Stimulated activated CD8-positive, alpha-beta memory T cell treated with anti-CD3 and anti-CD28 coated beads, Interleukin-15, amount 100 ng/mL, for 48 hours (primary cell): Measurements from ENCODE around the gene CST7.
A peak's percentile ranks its signal among the peaks of the same experiment; 100 is the strongest.
"Not testable (repeated sequence)": the region's sequence is repeated elsewhere in the genome, so short reads cannot be mapped to it uniquely, and the experiment has no call there.

Experiments
- DNase-seq, 2 donors: peaks; one replicate each; pipeline ENCODE4 v3.0.0-alpha.2; 2020; ENCODE audit warnings: low read depth in 2 of 2

CST7 gene

GRCh38 chr20:24986436-24987015, 37.5 kb downstream of the CST7 start:
- no peak for DNase-seq

DNA sequence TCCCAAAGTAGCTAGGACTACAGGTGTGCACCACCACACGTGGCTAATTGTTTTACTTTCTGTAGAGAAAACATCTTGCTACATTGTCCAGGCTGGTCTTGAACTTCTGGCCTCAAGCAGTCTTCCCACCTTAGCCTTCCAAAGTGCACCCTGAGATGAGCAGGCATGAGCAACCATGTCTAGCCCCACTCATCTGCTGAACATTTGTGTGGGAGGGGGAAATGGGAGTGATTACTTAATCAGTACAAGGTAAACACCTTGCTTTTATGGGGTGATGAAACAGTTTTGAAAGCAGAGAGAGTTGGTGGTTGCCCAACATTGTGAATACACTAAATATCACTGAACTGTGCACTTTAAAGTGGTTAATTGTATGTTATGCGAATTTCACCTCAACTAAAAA, 38.2 kb downstream of the CST7 start:
- DNase-seq = no peak

DNA sequence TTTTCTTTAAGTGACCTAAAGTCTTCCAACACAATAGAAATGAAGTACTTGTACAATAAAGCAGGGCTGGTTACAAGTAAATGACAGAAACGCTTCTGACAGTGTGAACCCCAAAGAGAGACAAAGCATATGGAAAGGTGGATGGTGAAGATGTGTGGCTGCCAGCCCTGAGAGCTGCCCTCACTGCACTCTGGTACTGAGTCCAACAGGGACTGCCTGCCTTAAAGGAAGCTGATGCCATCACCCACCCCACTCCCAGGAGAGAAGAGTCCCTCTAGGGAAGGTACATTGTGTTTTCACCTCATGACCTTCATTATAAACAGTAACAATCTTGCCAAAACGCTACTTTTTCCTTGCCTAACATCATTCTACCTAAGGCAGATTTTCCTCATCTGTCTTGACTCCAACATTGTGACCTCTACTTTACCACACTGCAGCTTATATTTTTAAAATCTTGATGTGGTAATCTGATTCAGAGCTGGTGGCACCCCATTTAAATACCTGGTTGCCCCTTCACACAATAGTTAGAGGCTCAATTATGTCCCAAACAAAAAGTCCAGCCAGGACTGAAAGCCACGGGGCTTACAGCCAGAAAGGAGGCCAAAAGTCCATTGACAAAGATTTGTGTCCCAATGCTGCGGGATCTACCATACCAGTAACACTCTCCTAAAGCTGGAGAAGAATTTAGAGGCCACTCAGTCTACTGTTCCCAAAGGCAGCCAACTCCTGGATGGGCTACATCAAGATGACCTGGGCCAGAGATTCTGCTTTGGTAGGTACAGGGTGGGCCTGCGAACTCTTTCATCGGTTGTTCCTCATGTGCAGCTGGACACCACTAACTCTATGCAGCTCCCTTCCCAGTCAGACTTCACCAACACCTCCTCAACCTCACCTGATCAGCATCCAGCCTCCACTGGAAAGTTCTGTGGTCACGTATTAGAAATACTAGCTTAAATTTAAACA, 39.1 kb downstream of the CST7 start:
- no peak for DNase-seq

DNA sequence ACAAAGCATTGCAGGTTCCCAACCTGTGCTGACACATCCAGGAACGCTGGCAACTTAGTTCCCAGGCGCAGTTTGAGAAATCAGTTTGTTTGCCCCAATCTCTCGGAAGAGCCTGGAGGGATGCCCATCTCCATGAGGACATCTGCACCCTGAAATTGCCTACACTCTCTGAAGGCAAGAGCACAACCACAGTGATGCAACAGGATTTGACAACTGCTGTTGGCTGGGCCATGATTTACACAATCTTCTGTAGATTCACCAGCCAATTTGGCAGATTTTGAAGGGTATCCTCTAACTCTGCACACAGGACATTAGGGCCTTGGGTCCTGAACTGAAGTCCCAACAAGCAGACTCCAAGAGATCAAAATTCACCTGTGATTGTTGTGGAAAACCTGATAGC, 40.1 kb downstream of the CST7 start:
- no peak for DNase-seq

DNA sequence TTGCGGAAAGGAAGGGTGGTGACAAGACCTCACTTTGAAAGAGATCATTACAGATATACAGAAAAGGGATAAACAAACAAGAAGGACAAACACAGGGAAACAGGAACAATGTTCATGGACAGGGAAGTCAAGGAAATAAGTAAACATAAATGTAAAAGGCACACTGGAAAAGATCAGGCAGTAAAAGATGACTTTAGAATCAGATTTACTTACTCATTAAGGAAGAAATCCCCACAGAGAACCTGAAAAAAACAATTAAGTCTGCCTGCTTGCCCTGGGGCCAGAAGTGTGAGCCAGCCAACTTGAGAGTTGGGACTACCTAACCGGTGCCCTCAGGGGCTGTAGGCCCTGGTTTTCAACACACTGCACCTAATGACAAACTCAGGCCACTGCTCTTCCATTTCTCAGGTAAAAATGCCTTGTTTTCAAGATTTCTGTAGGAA, 41.8 kb downstream of the CST7 start:
- DNase-seq = no peak

DNA sequence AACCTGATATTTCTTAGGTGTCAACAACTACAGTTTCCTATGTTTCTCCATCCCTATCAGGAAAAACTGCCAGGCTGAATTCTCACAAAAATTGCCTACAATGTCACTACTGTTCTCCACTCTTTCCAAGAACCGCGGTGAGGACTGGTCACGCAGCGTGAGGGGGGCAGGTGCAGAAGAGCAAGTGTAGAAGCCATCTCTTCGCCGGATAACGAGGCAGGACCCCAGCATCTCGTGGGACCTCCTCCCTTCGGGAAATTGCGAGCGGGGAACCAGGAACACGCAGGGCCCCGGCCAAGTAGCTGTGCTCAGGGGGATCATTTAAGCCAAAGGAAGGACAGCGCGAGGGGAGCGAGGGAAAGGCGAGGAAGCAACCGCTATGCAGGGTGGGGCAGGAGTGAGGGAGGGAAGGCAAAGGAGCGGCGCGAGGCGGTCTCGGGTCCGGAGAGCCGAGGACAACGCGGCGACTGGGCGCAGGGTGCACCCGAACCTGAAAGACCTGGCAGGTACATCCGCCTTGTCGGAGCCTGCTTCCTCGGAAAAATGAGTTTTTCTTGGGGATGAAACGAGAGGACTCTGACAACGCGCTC, 42.9 kb downstream of the CST7 start:
- no peak for DNase-seq

GRCh38 chr20:24992487-24993205, 43.6 kb downstream of the CST7 start, which contains the start of gene APMAP:
TSS of gene APMAP (minus strand) at chr20:24992751. CDS start at chr20:24992688, 63 bp downstream.
- peak; percentile 93 to 95 for DNase-seq

DNA sequence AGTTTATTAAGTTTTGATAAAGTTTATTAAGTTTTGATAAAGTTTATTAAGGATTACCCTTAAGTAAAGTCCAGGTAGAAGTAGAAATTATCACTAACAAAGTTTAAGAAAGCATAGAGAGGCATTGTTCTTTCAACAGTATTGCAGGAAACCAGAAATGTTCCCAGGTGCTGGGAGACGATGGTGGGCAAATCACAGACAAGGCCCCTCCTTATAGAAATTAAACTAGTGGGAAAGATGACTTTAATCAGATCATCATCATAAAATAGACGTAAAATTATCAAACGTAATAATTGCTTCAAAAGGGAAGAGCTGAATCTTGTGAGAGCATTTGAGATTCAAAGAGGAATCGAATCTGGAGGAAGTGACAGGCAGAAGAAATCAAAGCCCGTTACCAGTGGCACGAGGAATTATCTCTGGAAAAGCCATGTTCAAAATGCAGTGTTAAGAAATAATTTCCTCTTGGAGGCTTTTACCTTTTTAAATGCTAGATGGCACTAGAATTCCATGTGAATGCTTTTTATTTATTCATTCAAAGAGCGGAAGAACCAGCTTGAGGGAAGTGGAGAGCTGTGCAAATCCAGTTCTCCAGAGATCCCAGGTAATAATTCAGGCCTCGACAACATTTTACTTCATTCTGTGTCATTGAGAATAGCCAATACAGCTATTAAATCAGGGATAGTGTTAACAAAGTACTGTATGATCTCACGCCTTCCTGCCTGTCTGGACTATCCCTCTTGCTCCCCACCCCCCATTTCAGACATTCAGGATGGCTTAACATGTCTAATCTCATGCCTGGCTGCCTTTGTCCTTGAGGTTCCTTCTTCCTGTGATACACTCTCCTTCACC, 44.5 kb downstream of the CST7 start:
- no peak for DNase-seq

- no peak for DNase-seq
Observed at GRCh38 chr20:24994186-24994465, 45.1 kb downstream of the CST7 start.

DNA sequence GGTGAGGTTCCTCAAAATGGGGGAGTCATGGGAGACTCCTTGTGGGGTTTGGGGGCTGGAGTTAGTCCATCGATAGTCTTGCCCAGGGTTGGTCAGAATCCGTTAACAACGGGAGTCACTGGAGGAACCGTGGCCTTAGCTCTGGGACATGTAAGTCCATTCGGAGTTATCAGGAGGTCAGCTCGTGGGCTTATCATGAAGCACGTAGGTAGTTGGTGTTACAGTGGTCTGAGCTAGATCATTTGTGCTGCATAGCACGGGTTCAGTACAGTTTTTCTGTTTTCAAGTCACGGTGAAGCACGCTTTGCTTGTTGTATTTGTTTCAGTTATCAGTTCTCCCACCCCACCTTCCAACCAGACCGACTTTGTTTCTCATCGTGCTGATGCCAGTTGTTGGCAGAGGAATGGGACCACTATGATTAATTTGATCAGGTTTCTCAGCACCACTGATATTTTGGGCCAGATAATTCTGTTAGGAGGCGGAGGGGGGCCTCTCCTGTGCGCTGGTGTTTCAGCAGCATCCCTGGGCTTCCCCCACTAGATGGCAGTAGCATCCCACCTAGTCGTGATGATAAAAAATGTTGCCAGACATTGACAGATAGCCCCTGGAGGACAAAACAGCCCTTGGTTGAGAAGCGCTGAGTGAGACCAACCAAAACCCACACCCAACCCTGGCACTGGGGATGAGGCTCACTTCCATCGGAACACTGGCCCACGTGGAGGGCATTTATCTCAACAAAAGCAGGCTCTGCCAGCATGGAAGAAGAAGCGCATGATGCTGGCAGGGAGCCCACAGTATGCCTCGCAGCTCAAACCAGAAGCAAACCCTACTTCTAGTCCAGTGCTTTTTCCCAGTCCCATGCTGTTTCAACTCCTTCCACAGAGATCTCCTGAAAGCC, 45.6 kb downstream of the CST7 start:
- DNase-seq = peak; percentile 58 to 59

- no peak for DNase-seq
Observed at GRCh38 chr20:24995741-24996448, 46.8 kb downstream of the CST7 start.

- no peak for DNase-seq
Observed at GRCh38 chr20:24996449-24997377, 47.6 kb downstream of the CST7 start.

GRCh38 chr20:24998121-24998520, 49.1 kb downstream of the CST7 start:
- DNase-seq = no peak

DNA sequence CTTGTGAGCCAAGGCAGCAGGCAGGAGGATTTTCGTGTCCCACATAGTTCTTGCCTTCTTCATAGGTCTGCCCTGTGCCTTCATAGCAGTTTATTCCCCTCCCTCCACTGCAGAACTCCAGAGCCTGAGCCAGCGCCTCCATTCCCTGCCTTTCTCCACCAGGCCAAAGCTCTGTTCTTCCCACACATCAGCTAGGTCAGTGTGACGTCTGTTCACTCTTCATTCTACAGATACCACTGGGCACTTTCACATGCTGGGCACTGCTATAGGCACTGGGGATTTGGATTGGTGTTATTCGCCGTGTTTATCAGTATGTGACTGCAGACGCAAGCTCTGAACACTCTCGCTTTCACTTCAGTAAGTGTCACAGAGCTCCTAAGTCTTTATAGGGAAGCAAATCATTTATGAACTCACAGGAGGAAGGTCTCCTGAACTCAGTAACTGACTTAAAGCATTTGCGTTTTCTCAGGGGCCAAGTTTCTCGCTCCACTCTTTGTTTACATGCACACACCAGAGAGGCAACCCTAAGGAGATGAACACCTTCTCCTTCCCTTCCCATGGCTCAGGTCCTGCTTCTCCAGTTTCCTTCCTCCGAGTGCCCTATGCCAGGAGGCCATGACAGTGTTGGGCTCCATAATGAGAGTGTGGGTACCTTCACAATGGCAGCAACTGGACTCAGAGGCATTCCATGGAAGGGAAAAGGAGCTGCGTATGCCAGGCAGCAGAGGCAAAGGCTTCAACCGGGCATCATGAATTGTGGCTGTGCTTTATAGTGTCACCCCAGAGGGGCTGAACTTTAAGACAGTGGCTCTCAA, 49.8 kb downstream of the CST7 start:
- no peak for DNase-seq

- no peak for DNase-seq
Observed at GRCh38 chr20:24999568-24999967, 50.5 kb downstream of the CST7 start.

DNA sequence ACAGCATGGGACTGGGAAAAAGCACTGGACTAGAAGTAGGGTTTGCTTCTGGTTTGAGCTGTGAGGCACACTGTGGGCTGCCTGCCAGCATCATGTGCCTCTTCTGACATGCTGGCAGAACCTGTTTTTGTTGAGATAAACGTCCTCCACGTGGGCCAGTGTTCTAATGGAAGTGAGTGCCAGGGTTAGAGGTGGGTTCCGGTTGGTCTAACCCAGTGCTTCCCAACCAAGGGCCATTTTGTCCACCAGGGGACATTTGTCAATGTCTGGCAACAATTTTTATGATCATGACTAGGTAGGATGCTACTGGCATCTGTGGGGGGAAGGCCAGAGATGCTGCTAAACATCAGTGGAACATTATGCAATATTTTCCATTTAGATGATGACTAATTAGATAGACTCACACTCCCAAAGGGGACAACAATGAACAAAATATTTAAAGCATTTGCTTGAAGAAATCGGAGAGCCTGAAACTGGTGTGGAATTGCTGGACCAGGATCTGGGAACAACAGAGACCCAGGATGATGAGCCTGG, 51.3 kb downstream of the CST7 start:
- no peak for DNase-seq

DNA sequence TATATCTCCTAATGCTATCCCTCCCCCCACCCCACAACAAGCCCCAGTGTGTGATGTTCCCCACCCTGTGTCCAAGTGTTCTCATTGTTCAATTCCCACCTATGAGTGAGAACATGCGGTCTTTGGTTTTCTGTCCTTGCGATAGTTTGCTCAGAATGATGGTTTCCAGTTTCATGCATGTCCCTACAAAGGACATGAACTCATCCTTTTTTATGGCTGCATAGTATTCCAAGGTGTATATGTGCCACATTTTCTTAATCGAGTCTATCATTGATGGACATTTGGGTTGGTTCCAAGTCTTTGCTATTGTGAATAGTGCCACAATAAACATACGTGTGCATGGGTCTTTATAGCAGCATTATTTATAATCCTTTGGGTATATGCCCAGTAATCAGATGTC, 52.3 kb downstream of the CST7 start:
- not testable (repeated sequence) for DNase-seq
